ENCODE results near the gene ZNF43.
"Not testable (repeated sequence)": the region's sequence is repeated elsewhere in the genome, so short reads cannot be mapped to it uniquely, and the experiment has no call there.

The ZNF43 gene

GRCh38 chr19:21808400-21809000 lies 27.5 kb downstream of the ZNF43 start:
- not testable (repeated sequence) for DNase-seq (ENCODE audit: low read depth)

- DNase-seq (ENCODE audit: low read depth) = no peak
These were observed 46.4 kb downstream of the ZNF43 start for GRCh38 chr19:21789466-21790085.

DNA sequence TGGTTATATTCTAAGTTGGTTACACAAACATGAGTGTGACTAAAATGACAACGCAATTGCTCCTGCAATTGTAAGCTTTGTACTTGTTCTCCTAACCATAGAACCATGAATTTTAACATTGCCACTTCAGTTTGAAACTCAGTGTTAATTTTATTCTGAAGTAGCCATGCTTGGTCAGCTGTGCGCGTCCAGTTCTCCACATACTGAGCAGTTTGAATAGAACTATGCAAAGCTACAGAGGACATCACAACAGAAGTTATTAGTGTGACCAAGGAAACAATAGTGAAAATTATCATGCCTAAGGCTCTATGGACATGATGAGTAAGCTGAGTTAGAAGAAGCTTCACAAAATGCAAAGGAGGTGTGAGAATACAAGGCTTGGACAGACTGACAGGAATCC lies 49.0 kb downstream of the ZNF43 start:
- DNase-seq (ENCODE audit: low read depth) = no peak

DNA sequence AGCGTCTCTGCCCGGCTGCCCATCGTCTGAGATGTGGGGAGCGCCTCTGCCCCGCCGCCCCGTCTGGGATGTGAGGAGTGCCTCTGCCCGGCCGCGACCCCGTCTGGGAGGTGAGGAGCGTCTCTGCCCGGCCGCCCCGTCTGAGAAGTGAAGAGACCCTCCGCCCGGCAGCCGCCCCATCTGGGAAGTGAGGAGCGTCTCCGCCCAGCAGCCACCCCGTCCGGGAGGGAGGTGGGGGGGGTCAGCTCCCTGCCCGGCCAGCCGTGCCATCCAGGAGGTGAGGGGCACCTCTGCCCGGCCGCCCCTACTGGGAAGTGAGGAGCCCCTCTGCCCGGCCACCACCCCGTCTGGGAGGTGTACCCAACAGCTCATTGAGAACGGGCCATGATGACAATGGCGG lies 60.2 kb downstream of the ZNF43 start:
- not testable (repeated sequence) for DNase-seq (ENCODE audit: low read depth)

DNA sequence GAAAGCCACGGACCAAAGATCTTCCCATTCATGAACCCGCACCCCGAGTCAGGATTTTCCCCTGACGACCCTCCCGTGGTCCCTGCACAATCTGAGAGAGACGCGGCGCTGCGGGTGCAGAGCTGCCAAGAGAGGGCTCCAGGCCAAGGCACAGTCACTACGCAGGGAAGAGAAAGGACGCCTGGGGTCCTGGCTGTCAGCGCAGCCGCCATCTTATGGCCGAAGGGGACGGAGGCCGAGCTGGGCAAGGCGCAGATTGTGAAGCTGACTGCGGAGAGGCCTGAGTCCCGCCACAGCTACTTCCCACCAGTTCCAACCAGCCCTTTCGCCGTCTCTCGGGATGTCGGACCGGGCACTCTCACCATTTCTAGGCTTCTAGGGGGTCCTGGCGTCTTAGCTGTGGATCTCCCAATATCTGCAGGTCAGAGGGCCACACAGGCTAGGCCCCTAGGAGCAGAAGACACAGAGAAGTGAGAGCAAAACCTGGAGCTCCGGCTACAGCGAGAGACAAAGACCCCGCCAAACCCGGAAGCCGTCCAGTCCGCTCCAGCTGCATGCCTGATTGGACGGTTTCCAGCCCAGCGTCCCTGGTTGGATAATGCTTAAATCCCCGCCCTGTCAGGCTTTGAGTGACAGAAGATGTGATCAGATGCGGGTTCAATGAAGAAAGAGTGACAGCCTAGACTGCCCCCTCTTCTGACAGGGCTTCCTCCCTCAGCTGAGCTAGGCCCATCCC lies 68.7 kb downstream of the ZNF43 start, which contains the start of gene ZNF100:
Gene ZNF100 (minus strand): TSS at position 515 of the 736 bp plus-strand sequence. CDS start 150 bp downstream, at position 365.
- peak; percentile 79 for DNase-seq (ENCODE audit: low read depth)

- DNase-seq (ENCODE audit: low read depth) = not testable (repeated sequence)
These were observed 69.3 kb downstream of the ZNF43 start for GRCh38 chr19:21766705-21767064.

DNA sequence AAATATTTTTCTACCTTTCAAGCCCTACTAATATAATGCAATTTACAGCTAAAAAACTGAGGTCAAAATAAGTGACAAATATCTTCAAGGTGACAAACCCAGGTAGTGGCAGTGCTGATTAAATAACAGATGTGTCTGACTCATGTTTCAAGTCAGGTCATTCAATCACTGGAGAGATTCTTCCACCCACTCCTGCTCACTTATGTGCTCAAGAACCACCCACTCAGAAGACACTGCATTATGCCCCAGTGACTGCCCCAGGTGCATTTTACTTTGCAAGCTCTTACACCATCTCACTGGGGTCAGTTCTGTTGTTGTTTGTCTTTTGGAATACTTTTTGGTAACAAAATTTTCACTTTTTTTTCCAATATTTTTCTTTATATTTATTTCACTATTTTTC lies 70.8 kb downstream of the ZNF43 start:
- no peak for DNase-seq (ENCODE audit: low read depth)

- not testable (repeated sequence) for DNase-seq (ENCODE audit: low read depth)
These were observed 74.4 kb downstream of the ZNF43 start for GRCh38 chr19:21761547-21761946.

GRCh38 chr19:21758296-21758695 lies 77.7 kb downstream of the ZNF43 start:
- DNase-seq (ENCODE audit: low read depth) = no peak

DNA sequence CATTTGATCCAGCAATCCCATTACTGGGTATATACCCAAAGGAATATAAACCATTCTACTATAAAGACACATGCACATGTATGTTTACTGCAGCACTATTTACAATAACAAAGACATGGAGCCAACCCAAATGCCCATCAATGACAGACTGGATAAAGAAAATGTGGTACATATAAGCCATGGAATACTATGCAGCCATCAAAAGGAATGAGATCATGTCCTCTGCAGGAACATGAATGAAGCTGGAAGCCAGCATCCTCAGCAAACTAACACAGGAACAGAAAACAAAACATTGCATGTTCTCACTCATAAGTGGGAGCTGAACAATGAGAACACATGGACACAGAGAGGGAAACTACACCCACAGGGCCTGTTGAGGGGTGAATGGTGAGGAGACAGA lies 80.4 kb downstream of the ZNF43 start:
- not testable (repeated sequence) for DNase-seq (ENCODE audit: low read depth)

Measured in activated T-cell treated with anti-CD3 and anti-CD28 coated beads for 1 hour (primary cell).